ENCODE data around the gene EMX1. TPM values are rescaled to one million over a fixed set of nuclear protein-coding genes. Genes with fewer than 3 reads are reported as not detected.

Gene EMX1
- polyA plus RNA-seq, 3 donors, result not detected

DNA sequence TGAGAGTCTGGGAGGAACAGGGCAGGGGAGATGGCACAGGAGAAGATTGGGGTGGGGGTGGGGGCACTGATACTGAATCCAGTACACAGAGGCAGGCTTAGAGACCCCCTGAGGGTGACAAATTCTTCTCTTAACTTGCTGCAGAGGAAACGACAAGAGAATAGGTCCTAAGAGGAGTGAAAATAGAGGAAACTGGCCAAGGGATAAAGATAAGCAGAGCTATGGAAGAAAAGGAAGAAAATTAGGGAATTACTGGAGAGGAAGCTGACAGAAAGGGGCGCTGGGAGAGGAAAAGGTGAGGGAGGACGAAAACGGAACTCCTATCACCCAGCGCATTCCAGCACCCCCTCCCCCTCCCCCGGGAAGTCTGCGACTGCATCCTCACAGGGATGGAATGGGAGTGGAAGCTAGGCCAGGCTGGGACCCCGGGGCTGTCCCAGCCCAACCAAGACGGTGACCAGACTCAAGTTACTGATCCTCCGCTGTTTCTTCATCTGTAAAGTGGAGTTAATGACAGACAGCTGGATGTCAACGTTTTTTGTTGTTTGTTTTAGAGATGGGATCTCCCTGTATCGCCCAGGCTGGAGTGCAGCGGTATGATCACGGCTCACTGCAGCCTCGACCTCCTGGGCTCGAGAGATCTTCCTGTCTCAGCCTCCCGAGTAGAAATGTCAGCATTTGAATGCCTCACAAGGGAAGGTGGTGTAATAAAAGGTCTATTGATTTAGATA is 2.6 kb upstream of the EMX1 start:
- Mint-ChIP-seq H3K36me3 (peaks cover 3% of the 10 kb centered on the region in 2 donors), H3K27ac (peak overlapping the region in 1 of 7 donors; percentile 14)

DNA sequence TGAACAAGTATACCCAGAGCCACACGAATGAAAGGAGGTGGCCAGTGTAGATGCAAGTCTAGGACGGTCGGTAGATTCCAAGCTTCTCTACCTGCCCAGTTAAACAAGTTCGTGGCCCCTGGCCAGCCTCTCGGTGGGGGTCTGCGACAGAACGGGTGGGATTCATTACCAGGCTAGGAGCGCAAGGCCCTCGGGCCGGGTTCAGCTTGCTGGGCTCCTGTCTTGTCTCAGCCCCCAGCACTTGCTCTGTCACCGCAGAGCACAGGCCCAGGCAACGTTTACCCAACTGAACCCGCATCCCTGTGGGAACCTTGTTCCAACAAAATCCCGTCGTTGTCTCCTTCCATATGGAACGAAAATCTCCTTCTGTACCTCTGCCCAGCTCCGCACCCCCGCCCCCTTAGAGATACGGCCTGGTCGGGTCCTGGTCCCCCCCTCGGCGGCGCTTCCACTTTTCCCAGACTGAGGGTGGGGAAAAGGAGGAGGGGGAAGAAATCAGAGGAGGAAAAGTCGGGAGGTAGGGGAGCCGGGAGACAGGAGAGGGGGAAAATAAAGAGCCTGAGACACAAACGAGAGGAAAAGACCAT is 1.9 kb upstream of the EMX1 start:
- TF ChIP-seq, protein P1, sequence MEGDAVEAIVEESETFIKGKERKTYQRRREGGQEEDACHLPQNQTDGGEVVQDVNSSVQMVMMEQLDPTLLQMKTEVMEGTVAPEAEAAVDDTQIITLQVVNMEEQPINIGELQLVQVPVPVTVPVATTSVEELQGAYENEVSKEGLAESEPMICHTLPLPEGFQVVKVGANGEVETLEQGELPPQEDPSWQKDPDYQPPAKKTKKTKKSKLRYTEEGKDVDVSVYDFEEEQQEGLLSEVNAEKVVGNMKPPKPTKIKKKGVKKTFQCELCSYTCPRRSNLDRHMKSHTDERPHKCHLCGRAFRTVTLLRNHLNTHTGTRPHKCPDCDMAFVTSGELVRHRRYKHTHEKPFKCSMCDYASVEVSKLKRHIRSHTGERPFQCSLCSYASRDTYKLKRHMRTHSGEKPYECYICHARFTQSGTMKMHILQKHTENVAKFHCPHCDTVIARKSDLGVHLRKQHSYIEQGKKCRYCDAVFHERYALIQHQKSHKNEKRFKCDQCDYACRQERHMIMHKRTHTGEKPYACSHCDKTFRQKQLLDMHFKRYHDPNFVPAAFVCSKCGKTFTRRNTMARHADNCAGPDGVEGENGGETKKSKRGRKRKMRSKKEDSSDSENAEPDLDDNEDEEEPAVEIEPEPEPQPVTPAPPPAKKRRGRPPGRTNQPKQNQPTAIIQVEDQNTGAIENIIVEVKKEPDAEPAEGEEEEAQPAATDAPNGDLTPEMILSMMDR (IDR thresholded peaks at IDR 0.05), result no peak
- 6% methylated on average over 18 of the region's 26 CpGs for WGBS (ENCODE audit: insufficient coverage)
- H3K4me1 ChIP-seq (ENCODE audit: control insufficient read depth in 1 of 2, insufficient read depth in 2 of 2, low read length in 2 of 2), result peaks cover 21 to 36% of the 10 kb centered on the region in 2 donors
- Mint-ChIP-seq H3K36me3 (peaks cover 3% of the 10 kb centered on the region in 2 donors), H3K4me3 (peak overlapping the region in 1 of 2 donors; percentile 81), H3K4me1 (peaks cover 19% of the 10 kb centered on the region), H3K27ac (no peak overlapping the region), H3K9me3 (peaks cover 0 to 38% (median 14%) of the 10 kb centered on the region in 7 donors), H3K27me3 (ENCODE audit: low read depth in 3 of 3) (peaks cover 84 to 94% (median 86%) of the 10 kb centered on the region in 3 donors)
- no peaks in the 10 kb centered on the region for H3K79me2 ChIP-seq (ENCODE audit: insufficient read depth, low read length)
- intact Hi-C loops (cut with micrococcal nuclease), result no loop called here
- no peak overlapping the region for H3K4me3 ChIP-seq (replicated peaks in 1 of 3; ENCODE audit: low read depth in 2 of 3, low read length in 3 of 3)
- no peak overlapping the region for H3K9ac ChIP-seq (ENCODE audit: insufficient read depth, low read length, poor library complexity, severe bottlenecking)
- H3K36me3 ChIP-seq (replicated peaks in 1 of 2; ENCODE audit: control insufficient read depth in 1 of 2, insufficient read depth in 2 of 2, low read length in 2 of 2), result no peaks in the 10 kb centered on the region
- H3K9me3 ChIP-seq (replicated peaks in 1 of 2; ENCODE audit: control insufficient read depth in 1 of 2, insufficient read depth in 1 of 2, low read length in 2 of 2), result peaks cover 6 to 44% of the 10 kb centered on the region in 2 donors
- DNase-seq, result no peak
- no peak overlapping the region for H3K27ac ChIP-seq (ENCODE audit: low read depth in 1 of 2, low read length in 2 of 2)
- H2AFZ ChIP-seq (ENCODE audit: insufficient read depth, low read depth, low read length, poor library complexity, severe bottlenecking), result no peak overlapping the region
- H3K27me3 ChIP-seq (ENCODE audit: control insufficient read depth in 2 of 2, insufficient read depth in 2 of 2, low read length in 2 of 2), result peaks cover 84 to 93% of the 10 kb centered on the region in 2 donors
- H3K4me2 ChIP-seq (replicated peaks; ENCODE audit: extremely low read depth, low read length, poor library complexity, severe bottlenecking), result peak overlapping the region; percentile 65
- H4K20me1 ChIP-seq (ENCODE audit: insufficient read depth, low read length), result no peaks in the 10 kb centered on the region

More for the DNA sequence above, 2.6 kb upstream of the EMX1 start:
- Histone ChIP-seq H2AFZ (ENCODE audit: insufficient read depth, low read depth, low read length, poor library complexity, severe bottlenecking) (no peak overlapping the region), H4K20me1 (ENCODE audit: insufficient read depth, low read length) (no peaks in the 10 kb centered on the region), H3K9ac (ENCODE audit: insufficient read depth, low read length, poor library complexity, severe bottlenecking) (no peak overlapping the region), H3K27me3 (ENCODE audit: control insufficient read depth in 2 of 2, insufficient read depth in 2 of 2, low read length in 2 of 2) (peaks cover 85 to 93% of the 10 kb centered on the region in 2 donors), H3K4me1 (ENCODE audit: control insufficient read depth in 1 of 2, insufficient read depth in 2 of 2, low read length in 2 of 2) (peaks cover 16 to 30% of the 10 kb centered on the region in 2 donors), H3K27ac (ENCODE audit: low read depth in 1 of 2, low read length in 2 of 2) (no peak overlapping the region), H3K36me3 (replicated peaks in 1 of 2; ENCODE audit: control insufficient read depth in 1 of 2, insufficient read depth in 2 of 2, low read length in 2 of 2) (no peaks in the 10 kb centered on the region), H3K4me3 (replicated peaks in 1 of 3; ENCODE audit: low read depth in 2 of 3, low read length in 3 of 3) (no peak overlapping the region), H3K9me3 (replicated peaks in 1 of 2; ENCODE audit: control insufficient read depth in 1 of 2, insufficient read depth in 1 of 2, low read length in 2 of 2) (peaks cover 3 to 39% of the 10 kb centered on the region in 2 donors), H3K79me2 (ENCODE audit: insufficient read depth, low read length) (no peaks in the 10 kb centered on the region), H3K4me2 (replicated peaks; ENCODE audit: extremely low read depth, low read length, poor library complexity, severe bottlenecking) (no peak overlapping the region)
- H3K9me3 Mint-ChIP-seq, result peaks cover 0 to 36% (median 14%) of the 10 kb centered on the region in 7 donors
- peaks cover 82 to 93% (median 86%) of the 10 kb centered on the region in 3 donors for H3K27me3 Mint-ChIP-seq (ENCODE audit: low read depth in 3 of 3)
- TF ChIP-seq, protein P1 (IDR thresholded peaks at IDR 0.05), result no peak
- DNase-seq, result no peak
- WGBS (ENCODE audit: insufficient coverage), result 4% methylated on average over 10 of the region's 17 CpGs
- intact Hi-C loops (cut with micrococcal nuclease), result no loop called here
- H3K4me1 Mint-ChIP-seq, result peaks cover 15% of the 10 kb centered on the region
- H3K4me3 Mint-ChIP-seq, result peak overlapping the region in 1 of 2 donors; percentile 81

Data from CD14-positive monocyte (primary cell).